OCI-M2 (cell line): ENCODE measurements around the gene OMG.
"Not testable (repeated sequence)": the region's sequence is repeated elsewhere in the genome, so short reads cannot be mapped to it uniquely, and the experiment has no call there.

Source experiments
- DNase-seq: peaks from one replicate; lab custom pipeline; 2025; ENCODE audit not compliant: unreplicated experiment; lab: John Stamatoyannopoulos, UW

OMG gene

GRCh38 chr17:31297090-31297489 lies at the start of gene OMG:
OMG (minus strand) TSS chr17:31297239; CDS start chr17:31296331, 908 bp downstream.
- no peak for DNase-seq

- not testable (repeated sequence) for DNase-seq
Measured at GRCh38 chr17:31345191-31345747, 48.2 kb upstream of the OMG start.

- peak; percentile 47 for DNase-seq
Measured at GRCh38 chr17:31339906-31340661, 43.0 kb upstream of the OMG start.

- no peak for DNase-seq
Measured at GRCh38 chr17:31329221-31329620, 32.2 kb upstream of the OMG start.

GRCh38 chr17:31328160-31328535 lies 31.1 kb upstream of the OMG start:
- DNase-seq, result no peak

- no peak for DNase-seq
Measured at GRCh38 chr17:31327534-31328159, 30.6 kb upstream of the OMG start.

- DNase-seq, result no peak
Measured at GRCh38 chr17:31323551-31323950, 26.5 kb upstream of the OMG start.

GRCh38 chr17:31321966-31322365 lies 24.9 kb upstream of the OMG start:
- no peak for DNase-seq

GRCh38 chr17:31321481-31321880 lies 24.4 kb upstream of the OMG start, which contains the start of gene EVI2A:
EVI2A (minus strand) TSS chr17:31321622; CDS start chr17:31319013, 2,609 bp downstream.
- no peak for DNase-seq

- DNase-seq, result no peak
Measured at GRCh38 chr17:31320791-31321190, 23.8 kb upstream of the OMG start.

GRCh38 chr17:31320241-31320640 lies 23.2 kb upstream of the OMG start:
- DNase-seq, result no peak

GRCh38 chr17:31318851-31319661 lies 22.0 kb upstream of the OMG start:
- DNase-seq, result no peak

- DNase-seq, result no peak
Measured at GRCh38 chr17:31318298-31318801, 21.3 kb upstream of the OMG start.

GRCh38 chr17:31314782-31315100 lies 17.7 kb upstream of the OMG start:
- DNase-seq, result no peak

- no peak for DNase-seq
Measured at GRCh38 chr17:31313982-31314781, 17.1 kb upstream of the OMG start, which contains the start of gene EVI2B. EVI2B (minus strand) TSS chr17:31314054; CDS start chr17:31305609, 8,445 bp downstream.

GRCh38 chr17:31312223-31312622 lies 15.2 kb upstream of the OMG start:
- not testable (repeated sequence) for DNase-seq

- no peak for DNase-seq
Measured at GRCh38 chr17:31311526-31311925, 14.5 kb upstream of the OMG start.

- no peak for DNase-seq
Measured at GRCh38 chr17:31310886-31311285, 13.8 kb upstream of the OMG start.

- DNase-seq, result no peak
Measured at GRCh38 chr17:31310260-31310659, 13.2 kb upstream of the OMG start.

GRCh38 chr17:31309556-31309955 lies 12.5 kb upstream of the OMG start:
- no peak for DNase-seq
